ENCODE measurements around the gene CCDC201.

CCDC201 gene

DNA sequence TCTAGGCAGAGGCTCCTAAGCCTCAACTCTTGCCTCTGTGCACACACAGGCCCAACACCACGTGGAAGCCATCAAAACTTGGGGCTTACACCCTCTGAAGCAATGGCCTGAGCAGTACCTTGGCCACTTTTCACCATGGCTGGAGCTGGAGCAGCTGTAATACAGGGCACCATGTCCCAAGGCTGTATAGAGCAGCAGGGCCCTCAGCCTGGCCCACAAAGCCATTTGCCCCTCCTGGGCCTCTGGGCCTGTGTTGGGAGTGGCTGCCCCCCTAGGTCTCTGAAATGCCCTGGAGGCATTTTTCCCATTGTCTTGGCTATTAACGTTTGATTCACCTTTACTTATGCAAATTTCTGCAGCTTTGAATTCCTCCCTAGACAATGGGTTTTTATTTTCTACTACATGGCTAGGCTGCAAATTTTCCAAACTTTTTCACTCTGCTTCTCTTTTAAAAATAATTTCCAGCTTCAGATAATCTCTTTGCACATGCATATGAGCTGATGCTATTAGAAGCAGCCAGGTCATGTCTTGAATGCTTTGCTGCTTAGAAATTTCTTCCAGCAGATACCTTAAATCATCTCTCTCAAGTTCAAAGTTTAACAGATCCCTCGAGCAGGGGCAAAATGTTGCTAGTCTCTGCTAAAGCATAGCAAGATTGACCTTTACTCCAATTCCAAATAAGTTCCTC, 5.7 kb upstream of the CCDC201 start:
- H3K4me1 ChIP-seq (ENCODE audit: control insufficient read depth in 1 of 2, insufficient read depth in 2 of 2, low read length in 2 of 2), result peaks cover 0 to 2% of the 10 kb centered on the region in 2 experiments
- H3K79me1 ChIP-seq (ENCODE audit: low read length), result no peaks in the 10 kb centered on the region
- H4K8ac ChIP-seq (ENCODE audit: low read depth, low read length), result no peak overlapping the region
- no peak for DNase-seq
- H2AK5ac ChIP-seq (ENCODE audit: low read length), result no peak overlapping the region
- no peak overlapping the region for H3K4ac ChIP-seq (ENCODE audit: low read depth, low read length)
- no peaks in the 10 kb centered on the region for H3K36me3 ChIP-seq (ENCODE audit: control insufficient read depth in 1 of 2, insufficient read depth in 2 of 2, low read length in 2 of 2)
- H3K9ac ChIP-seq (ENCODE audit: low read length), result no peak overlapping the region
- H3K4me2 ChIP-seq (ENCODE audit: low read length), result no peak overlapping the region
- no peak overlapping the region for H2AFZ ChIP-seq (ENCODE audit: insufficient read depth, low read length, poor library complexity)
- no peak overlapping the region for H3K27ac ChIP-seq (ENCODE audit: low read depth, low read length)
- WGBS (ENCODE audit: extremely low coverage, insufficient coverage, insufficient read length), result no CpG with 5 or more reads among the region's 3 CpGs
- no peaks in the 10 kb centered on the region for H3K79me2 ChIP-seq (ENCODE audit: control insufficient read depth, insufficient read depth, low read length, poor library complexity)
- H2BK120ac ChIP-seq (ENCODE audit: insufficient read depth, low read length, poor library complexity), result no peak overlapping the region
- no peak overlapping the region for H4K91ac ChIP-seq (ENCODE audit: low read depth, low read length)
- H3K9me3 ChIP-seq (ENCODE audit: insufficient read depth, low read depth, low read length), result peaks cover 11% of the 10 kb centered on the region
- H3K4me3 ChIP-seq (ENCODE audit: low read depth, low read length), result no peak overlapping the region
- H4K12ac ChIP-seq (ENCODE audit: low read depth, low read length), result no peak overlapping the region
- H3K18ac ChIP-seq (ENCODE audit: low read length), result no peak overlapping the region
- no peaks in the 10 kb centered on the region for H3K27me3 ChIP-seq (ENCODE audit: insufficient read depth, low read length)
- no peak overlapping the region for H2BK5ac ChIP-seq (ENCODE audit: low read depth, low read length, poor library complexity)
- no peak overlapping the region for H3K23ac ChIP-seq (ENCODE audit: low read length)
- no peak overlapping the region for H3K14ac ChIP-seq (ENCODE audit: low read length)
- H2BK12ac ChIP-seq (ENCODE audit: low read length), result no peak overlapping the region

GRCh38 chr7:45876519-45876918, 3.6 kb upstream of the CCDC201 start:
- no peak overlapping the region for H4K8ac ChIP-seq (ENCODE audit: low read depth, low read length)
- H3K4me3 ChIP-seq (ENCODE audit: low read depth, low read length), result no peak overlapping the region
- DNase-seq, result no peak
- H3K9ac ChIP-seq (ENCODE audit: low read length), result no peak overlapping the region
- no peak overlapping the region for H3K27ac ChIP-seq (ENCODE audit: low read depth, low read length)
- H3K36me3 ChIP-seq (ENCODE audit: control insufficient read depth in 1 of 2, insufficient read depth in 2 of 2, low read length in 2 of 2), result no peaks in the 10 kb centered on the region
- H2AK5ac ChIP-seq (ENCODE audit: low read length), result no peak overlapping the region
- no peak overlapping the region for H2BK5ac ChIP-seq (ENCODE audit: low read depth, low read length, poor library complexity)
- H3K79me1 ChIP-seq (ENCODE audit: low read length), result no peaks in the 10 kb centered on the region
- H3K4ac ChIP-seq (ENCODE audit: low read depth, low read length), result no peak overlapping the region
- H3K23ac ChIP-seq (ENCODE audit: low read length), result no peak overlapping the region
- WGBS (ENCODE audit: extremely low coverage, insufficient coverage, insufficient read length), result no CpG with 5 or more reads among the region's 2 CpGs
- H3K79me2 ChIP-seq (ENCODE audit: control insufficient read depth, insufficient read depth, low read length, poor library complexity), result no peaks in the 10 kb centered on the region
- no peak overlapping the region for H2BK120ac ChIP-seq (ENCODE audit: insufficient read depth, low read length, poor library complexity)
- no peak overlapping the region for H4K12ac ChIP-seq (ENCODE audit: low read depth, low read length)
- no peak overlapping the region for H2BK12ac ChIP-seq (ENCODE audit: low read length)
- no peak overlapping the region for H2AFZ ChIP-seq (ENCODE audit: insufficient read depth, low read length, poor library complexity)
- H3K9me3 ChIP-seq (ENCODE audit: insufficient read depth, low read depth, low read length), result peaks cover 11% of the 10 kb centered on the region
- H3K18ac ChIP-seq (ENCODE audit: low read length), result no peak overlapping the region
- H3K4me2 ChIP-seq (ENCODE audit: low read length), result no peak overlapping the region
- H3K27me3 ChIP-seq (ENCODE audit: insufficient read depth, low read length), result no peaks in the 10 kb centered on the region
- no peak overlapping the region for H3K14ac ChIP-seq (ENCODE audit: low read length)
- H4K91ac ChIP-seq (ENCODE audit: low read depth, low read length), result no peak overlapping the region
- H3K4me1 ChIP-seq (ENCODE audit: control insufficient read depth in 1 of 2, insufficient read depth in 2 of 2, low read length in 2 of 2), result peaks cover 0 to 2% of the 10 kb centered on the region in 2 experiments

DNA sequence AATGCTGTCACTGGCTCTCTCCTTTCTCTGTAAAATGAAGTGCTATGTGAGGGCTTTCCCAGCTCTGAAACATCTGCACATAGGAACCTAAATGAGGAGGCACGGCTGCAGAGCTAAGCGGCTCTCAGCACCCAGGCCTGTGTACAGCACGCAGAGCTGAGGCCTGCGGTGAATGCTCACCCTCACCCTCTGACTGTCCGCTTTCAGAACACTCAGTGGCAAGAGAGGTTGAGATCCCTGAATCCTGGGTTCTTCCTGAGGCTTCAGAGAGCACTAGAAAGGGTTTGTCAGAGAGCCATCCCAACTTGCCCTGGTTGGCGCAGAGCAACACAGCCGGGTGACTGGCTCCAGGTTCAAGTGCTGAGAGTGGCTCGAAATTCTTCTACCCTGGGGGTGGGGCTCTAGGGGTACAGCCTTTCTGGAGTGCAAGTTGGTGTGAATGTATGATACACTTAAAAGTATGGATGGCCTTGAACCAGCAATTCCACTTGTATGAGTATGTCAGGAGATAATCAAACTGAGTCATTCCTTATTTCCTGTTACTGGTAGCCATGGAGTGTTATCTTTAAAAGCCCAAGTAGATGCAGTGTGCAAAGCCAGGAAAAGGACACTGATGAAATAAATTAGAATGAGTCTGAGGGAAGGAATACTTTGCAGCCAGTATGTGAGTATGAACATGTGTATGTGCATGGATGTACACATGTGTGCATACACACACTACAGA, 1.7 kb upstream of the CCDC201 start:
- Histone ChIP-seq H2BK120ac (ENCODE audit: insufficient read depth, low read length, poor library complexity) (no peak overlapping the region), H3K9me3 (ENCODE audit: insufficient read depth, low read depth, low read length) (peaks cover 6% of the 10 kb centered on the region), H3K79me2 (ENCODE audit: control insufficient read depth, insufficient read depth, low read length, poor library complexity) (no peaks in the 10 kb centered on the region), H3K23ac (ENCODE audit: low read length) (no peak overlapping the region), H2BK5ac (ENCODE audit: low read depth, low read length, poor library complexity) (no peak overlapping the region), H3K36me3 (ENCODE audit: control insufficient read depth in 1 of 2, insufficient read depth in 2 of 2, low read length in 2 of 2) (no peaks in the 10 kb centered on the region), H2BK12ac (ENCODE audit: low read length) (no peak overlapping the region), H3K27ac (ENCODE audit: low read depth, low read length) (no peak overlapping the region), H4K91ac (ENCODE audit: low read depth, low read length) (no peak overlapping the region), H3K9ac (ENCODE audit: low read length) (no peak overlapping the region), H3K4me2 (ENCODE audit: low read length) (no peak overlapping the region), H4K12ac (ENCODE audit: low read depth, low read length) (no peak overlapping the region), H3K4me1 (ENCODE audit: control insufficient read depth in 1 of 2, insufficient read depth in 2 of 2, low read length in 2 of 2) (peaks cover 0 to 2% of the 10 kb centered on the region in 2 experiments), H3K27me3 (ENCODE audit: insufficient read depth, low read length) (no peaks in the 10 kb centered on the region), H2AK5ac (ENCODE audit: low read length) (no peak overlapping the region), H3K4me3 (ENCODE audit: low read depth, low read length) (no peak overlapping the region), H3K18ac (ENCODE audit: low read length) (no peak overlapping the region), H2AFZ (ENCODE audit: insufficient read depth, low read length, poor library complexity) (no peak overlapping the region), H3K4ac (ENCODE audit: low read depth, low read length) (no peak overlapping the region), H3K79me1 (ENCODE audit: low read length) (no peaks in the 10 kb centered on the region), H4K8ac (ENCODE audit: low read depth, low read length) (no peak overlapping the region), H3K14ac (ENCODE audit: low read length) (no peak overlapping the region)
- peak in 1 of 2 donors; percentile 48 for DNase-seq
- no CpG with 5 or more reads among the region's 8 CpGs for WGBS (ENCODE audit: extremely low coverage, insufficient coverage, insufficient read length)

DNA sequence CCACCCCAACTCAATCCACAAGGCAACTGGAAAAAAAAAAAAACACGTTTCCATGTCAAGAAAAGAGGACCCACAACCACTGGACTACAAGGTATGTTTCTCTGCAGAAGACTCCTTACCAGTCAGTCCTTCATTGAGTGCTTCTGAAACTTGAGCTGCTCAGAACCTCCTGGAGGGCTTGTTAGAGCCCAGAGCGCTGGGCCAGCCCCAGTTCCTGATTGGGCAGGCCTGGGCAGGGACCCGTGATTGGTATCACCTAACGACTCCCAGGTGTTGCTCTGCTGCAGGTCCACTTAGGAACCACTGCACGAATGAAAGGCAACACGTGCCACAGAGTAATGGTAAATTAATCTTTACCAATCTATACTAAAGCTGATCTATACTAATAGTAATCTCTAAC, 473 bp upstream of the CCDC201 start:
- no peak overlapping the region for H3K18ac ChIP-seq (ENCODE audit: low read length)
- no peak overlapping the region for H2BK12ac ChIP-seq (ENCODE audit: low read length)
- no peak overlapping the region for H3K14ac ChIP-seq (ENCODE audit: low read length)
- peaks cover 1% of the 10 kb centered on the region for H3K79me1 ChIP-seq (ENCODE audit: low read length)
- H3K4me2 ChIP-seq (ENCODE audit: low read length), result no peak overlapping the region
- H3K9ac ChIP-seq (ENCODE audit: low read length), result no peak overlapping the region
- H4K8ac ChIP-seq (ENCODE audit: low read depth, low read length), result no peak overlapping the region
- H2BK5ac ChIP-seq (ENCODE audit: low read depth, low read length, poor library complexity), result no peak overlapping the region
- no peak overlapping the region for H4K12ac ChIP-seq (ENCODE audit: low read depth, low read length)
- H3K79me2 ChIP-seq (ENCODE audit: control insufficient read depth, insufficient read depth, low read length, poor library complexity), result no peaks in the 10 kb centered on the region
- no peaks in the 10 kb centered on the region for H3K27me3 ChIP-seq (ENCODE audit: insufficient read depth, low read length)
- WGBS (ENCODE audit: extremely low coverage, insufficient coverage, insufficient read length), result no CpG with 5 or more reads among the region's 6 CpGs
- no peak for DNase-seq
- no peak overlapping the region for H3K27ac ChIP-seq (ENCODE audit: low read depth, low read length)
- H3K9me3 ChIP-seq (ENCODE audit: insufficient read depth, low read depth, low read length), result peaks cover 4% of the 10 kb centered on the region
- peaks cover 2% of the 10 kb centered on the region in 2 experiments for H3K4me1 ChIP-seq (ENCODE audit: control insufficient read depth in 1 of 2, insufficient read depth in 2 of 2, low read length in 2 of 2)
- no peaks in the 10 kb centered on the region for H3K36me3 ChIP-seq (ENCODE audit: control insufficient read depth in 1 of 2, insufficient read depth in 2 of 2, low read length in 2 of 2)
- H3K4ac ChIP-seq (ENCODE audit: low read depth, low read length), result no peak overlapping the region
- no peak overlapping the region for H3K4me3 ChIP-seq (ENCODE audit: low read depth, low read length)
- H2BK120ac ChIP-seq (ENCODE audit: insufficient read depth, low read length, poor library complexity), result no peak overlapping the region
- H4K91ac ChIP-seq (ENCODE audit: low read depth, low read length), result no peak overlapping the region
- no peak overlapping the region for H2AFZ ChIP-seq (ENCODE audit: insufficient read depth, low read length, poor library complexity)
- H3K23ac ChIP-seq (ENCODE audit: low read length), result no peak overlapping the region
- no peak overlapping the region for H2AK5ac ChIP-seq (ENCODE audit: low read length)

All from trophoblast cell (in vitro differentiated cells and primary cell).